Fibroblast of skin of scalp (primary cell): ENCODE measurements around the gene MPPED2. TPM values are rescaled to one million over a fixed set of nuclear protein-coding genes. Genes with fewer than 3 reads are reported as not detected.
A peak's percentile ranks its signal among the peaks of the same experiment; 100 is the strongest.

Experiments
- DNase-seq: peaks from one replicate; pipeline ENCODE4 v3.0.0-alpha.2; 2013
- polyA plus RNA-seq, 2 experiments: library from polyadenylated mRNA; unstranded; fragments of 120-200 nt; gene quantifications; one replicate each; pipeline ENCODE4 v1.2.1, GENCODE V29; 2013; ENCODE audit not compliant: insufficient read length in 2 of 2

MPPED2 gene
- polyA plus RNA-seq (2013, experiment 1 of 2; ENCODE audit: insufficient read length): 0.16 TPM
- 0.20 TPM for polyA plus RNA-seq (2013, experiment 2 of 2; ENCODE audit: insufficient read length)

- DNase-seq: peak; percentile 9
These were observed at the start of gene MPPED2 for GRCh38 chr11:30586251-30587144. Gene MPPED2, minus strand, starts transcription at chr11:30586353. Its CDS starts 5,980 bp downstream, at chr11:30580373.

- peak; percentile 3 for DNase-seq
These were observed 49.3 kb upstream of the MPPED2 start for GRCh38 chr11:30635401-30635989.

GRCh38 chr11:30631148-30631547 lies 45.0 kb upstream of the MPPED2 start:
- DNase-seq: no peak

- no peak for DNase-seq
These were observed 33.6 kb upstream of the MPPED2 start for GRCh38 chr11:30619767-30620166.

GRCh38 chr11:30617762-30618161 lies 31.6 kb upstream of the MPPED2 start:
- DNase-seq: no peak

- no peak for DNase-seq
These were observed 24.5 kb upstream of the MPPED2 start for GRCh38 chr11:30610628-30611027.

DNA sequence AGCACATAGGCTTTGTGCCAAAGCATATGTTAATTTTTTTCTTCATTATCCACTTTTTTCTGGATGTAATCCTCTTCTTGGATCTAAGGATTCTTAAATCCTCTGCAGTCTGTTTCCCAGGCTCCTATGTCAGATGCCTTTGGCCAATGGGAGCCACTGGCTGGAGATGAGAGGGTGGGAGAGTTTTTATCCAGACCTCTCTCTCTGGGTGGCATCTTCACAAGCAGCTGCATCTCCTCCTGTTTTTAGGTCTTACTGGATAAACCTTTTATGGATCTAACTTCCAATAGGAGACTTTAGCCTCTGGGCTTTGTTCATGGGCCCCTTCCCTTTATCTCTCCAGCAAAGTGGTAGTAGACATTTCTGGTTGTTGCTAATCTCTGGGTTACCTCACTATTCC lies 22.4 kb upstream of the MPPED2 start:
- no peak for DNase-seq

DNA sequence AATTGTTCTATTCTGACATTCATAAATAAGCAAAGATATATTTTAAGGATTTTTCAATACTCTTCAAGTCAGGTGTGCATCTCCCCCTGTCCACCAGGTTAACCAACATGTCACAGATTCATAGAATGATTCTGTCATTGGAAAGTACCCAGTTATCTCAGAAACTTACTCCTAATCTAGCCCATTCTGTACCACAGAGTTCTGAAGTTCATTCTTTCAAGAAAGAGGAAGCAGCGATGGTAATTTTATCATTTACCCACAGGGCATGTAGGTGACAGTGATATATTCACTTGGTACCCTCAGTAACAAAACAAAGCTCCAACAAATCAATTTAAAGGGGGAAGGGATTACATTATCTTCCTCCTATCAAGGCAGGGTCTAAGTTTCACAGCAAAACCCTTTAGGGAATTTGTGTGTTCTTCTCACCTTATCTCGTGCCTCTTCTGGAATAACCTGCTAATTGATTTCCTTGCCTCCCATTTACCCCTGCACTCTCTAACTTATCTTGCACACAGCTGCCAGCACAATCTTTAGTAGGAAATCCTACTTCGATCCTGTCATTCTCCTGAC lies 19.0 kb upstream of the MPPED2 start:
- DNase-seq: no peak

GRCh38 chr11:30603357-30603756 lies 17.2 kb upstream of the MPPED2 start:
- no peak for DNase-seq

GRCh38 chr11:30596832-30597231 lies 10.7 kb upstream of the MPPED2 start:
- DNase-seq: no peak

DNA sequence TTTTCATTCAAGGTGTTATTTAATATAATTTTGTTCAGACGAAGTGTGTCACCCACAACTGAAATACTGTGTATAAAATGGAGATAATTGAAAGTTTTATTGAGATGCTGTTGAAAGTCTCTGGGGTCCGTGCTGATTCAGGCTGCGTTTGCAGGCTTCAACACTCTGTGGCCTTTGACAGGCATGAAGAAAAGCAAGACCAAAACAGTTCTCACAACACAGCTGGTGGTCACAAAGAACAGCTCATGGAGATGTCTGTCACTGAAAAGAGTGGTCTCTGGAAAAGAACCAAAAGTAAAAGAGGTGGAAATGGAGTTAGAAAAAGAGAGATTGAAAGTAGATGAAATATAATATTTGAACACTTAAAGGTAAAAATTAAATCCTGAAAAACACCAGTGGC lies 9.8 kb upstream of the MPPED2 start:
- DNase-seq: no peak

DNA sequence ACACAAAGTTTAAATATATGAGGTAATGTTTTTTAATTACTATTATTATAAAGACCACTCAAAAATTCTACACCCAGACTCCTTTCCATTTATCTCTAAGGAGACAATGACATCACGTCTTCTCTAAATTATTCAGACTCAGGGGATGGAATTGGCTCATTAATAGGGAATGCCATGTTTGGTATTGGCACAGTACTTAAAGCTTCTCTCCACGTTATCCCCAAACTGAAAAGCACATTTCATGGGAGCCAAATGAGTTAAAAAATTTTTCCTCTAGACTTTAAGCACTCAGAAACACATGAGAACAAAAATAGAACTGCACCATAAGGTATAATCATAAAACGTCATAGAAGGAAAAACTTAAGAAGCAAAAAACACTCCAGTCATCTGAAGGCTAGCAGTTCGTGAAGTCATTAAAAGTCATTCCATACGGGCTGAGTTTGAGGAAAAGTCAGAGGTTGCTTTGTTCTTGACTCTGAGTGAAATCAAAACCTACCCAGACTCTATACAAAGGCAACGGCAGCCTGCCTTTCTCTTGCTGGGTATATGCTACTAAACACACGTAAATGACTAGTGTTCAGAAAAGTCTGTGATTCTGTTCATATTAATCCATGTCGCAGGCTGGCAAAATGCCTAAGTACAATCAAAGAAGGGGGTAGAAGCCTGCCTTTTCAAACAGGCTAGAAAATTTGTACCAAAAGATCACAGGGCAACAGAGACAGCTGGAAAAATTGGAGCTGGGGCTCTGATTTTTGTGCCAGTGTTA lies 8.7 kb upstream of the MPPED2 start:
- no peak for DNase-seq

GRCh38 chr11:30587269-30587812 lies 1.2 kb upstream of the MPPED2 start:
- DNase-seq: no peak

DNA sequence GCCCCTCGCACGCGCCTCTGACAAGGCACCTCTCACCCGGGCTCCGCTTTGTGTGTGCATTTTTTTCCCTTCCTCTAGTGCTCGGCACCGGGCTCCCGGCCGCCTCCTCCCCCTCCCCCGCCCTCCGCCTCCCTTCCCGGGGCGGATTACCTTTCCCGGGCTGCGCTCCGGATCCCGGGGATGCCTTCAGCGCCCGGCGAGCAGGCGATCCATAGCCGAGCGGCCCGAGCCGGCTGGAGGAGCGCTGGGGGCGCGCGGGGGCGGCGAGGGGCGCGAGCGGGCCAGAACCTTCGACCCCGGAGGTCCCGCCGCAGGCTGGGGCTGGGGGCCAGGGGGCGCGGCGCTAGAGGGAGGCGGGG lies 282 bp downstream of the MPPED2 start:
- no peak for DNase-seq

DNA sequence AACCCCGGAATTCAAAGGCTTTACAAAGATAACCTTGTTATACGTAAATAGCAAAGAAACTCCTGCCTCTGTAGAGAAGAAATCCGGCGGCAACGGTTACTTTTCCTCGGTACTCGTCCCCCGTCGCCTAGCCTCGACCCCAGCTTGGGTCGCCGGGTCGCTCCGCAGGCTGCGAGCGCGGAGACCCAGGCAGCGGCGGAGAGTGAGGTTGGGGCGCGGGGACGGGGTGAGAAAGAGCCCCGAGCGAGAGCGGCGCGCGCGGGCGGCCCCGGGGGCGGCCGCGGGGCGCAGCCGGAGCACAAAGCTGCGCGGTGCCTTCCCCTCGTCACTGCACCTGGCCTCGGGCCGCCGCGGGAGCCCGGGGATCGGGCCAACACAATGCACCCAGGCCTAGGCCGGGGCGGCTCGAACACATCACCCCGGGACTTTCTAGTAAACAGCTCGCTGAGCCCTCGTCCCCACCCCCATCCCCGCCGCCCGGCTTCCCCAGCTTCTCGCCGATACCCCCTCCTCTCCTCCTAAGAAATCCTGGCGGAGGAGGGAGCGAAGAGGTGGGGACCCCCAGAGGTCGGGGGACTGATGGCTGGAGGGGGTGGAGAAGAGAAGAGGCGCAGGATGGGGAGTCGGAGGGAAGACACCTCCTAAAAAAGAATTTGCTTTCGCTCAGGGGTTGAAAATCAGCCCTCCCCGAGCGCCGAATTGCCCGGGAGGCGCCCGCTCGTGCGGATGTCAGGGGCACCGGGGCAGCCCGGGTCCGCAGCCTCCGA lies 845 bp downstream of the MPPED2 start:
- no peak for DNase-seq

- DNase-seq: no peak
These were observed 2.5 kb downstream of the MPPED2 start for GRCh38 chr11:30583476-30584280.

- DNase-seq: no peak
These were observed 3.4 kb downstream of the MPPED2 start for GRCh38 chr11:30582726-30583125.

GRCh38 chr11:30581675-30582074 lies 4.5 kb downstream of the MPPED2 start:
- no peak for DNase-seq

DNA sequence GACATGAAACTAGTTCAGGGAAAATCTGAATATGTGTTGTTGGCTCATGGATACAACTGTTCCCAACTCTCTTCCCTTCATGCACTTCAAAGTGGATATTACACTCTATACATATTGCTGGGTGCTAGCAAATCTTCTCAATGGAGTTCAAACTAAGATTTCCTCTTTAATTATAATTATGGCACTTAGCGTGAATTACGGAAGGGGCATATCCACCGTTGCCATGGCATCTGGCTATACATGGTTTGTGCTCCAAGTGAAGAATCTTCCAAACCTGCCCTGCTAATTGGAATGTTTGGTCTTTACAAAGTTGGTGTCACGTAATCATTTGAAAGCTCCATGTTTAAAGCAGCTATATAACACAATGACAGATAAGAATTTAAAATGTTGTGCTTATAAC lies 5.6 kb downstream of the MPPED2 start:
- no peak for DNase-seq

DNA sequence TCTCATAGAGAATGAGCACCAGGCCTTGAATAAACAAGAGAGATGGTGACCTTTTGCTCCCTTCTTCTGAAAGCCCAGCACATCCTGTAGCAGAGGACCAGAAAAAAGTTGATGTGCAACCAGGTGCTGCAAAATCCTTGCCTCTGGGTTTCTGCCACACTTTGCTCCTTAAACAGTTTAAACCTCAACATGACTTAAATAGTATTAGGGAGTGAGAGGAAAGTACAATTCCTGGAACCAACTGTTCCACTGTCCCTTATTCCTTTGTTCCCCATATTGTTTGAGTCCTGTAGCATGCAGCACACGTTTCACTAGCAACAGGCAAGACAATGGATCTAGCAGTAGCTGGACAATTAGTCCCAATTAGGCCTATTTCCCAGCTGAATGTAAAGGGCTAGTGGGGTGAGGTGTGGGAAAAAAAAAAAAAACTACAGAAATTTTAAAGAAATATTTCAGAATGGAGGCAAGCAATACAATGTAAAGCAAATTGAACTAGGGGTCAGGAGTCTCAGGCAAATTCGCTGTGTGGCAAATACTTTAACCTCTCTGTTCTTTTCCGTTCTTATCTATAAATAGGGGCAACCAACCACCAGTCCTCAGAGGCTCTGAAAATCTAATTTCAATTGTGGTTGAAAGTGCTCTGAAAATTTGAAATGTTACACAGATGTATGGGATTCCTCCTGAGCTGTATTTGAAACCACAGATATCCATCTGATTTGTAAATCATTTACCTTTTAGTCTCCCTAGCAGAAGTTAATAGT lies 6.6 kb downstream of the MPPED2 start:
- DNase-seq: no peak
